ENCODE results near the gene AMN.
A peak's percentile ranks its signal among the peaks of the same experiment; 100 is the strongest.
"Not testable (repeated sequence)": the region's sequence is repeated elsewhere in the genome, so short reads cannot be mapped to it uniquely, and the experiment has no call there.

The AMN gene

DNA sequence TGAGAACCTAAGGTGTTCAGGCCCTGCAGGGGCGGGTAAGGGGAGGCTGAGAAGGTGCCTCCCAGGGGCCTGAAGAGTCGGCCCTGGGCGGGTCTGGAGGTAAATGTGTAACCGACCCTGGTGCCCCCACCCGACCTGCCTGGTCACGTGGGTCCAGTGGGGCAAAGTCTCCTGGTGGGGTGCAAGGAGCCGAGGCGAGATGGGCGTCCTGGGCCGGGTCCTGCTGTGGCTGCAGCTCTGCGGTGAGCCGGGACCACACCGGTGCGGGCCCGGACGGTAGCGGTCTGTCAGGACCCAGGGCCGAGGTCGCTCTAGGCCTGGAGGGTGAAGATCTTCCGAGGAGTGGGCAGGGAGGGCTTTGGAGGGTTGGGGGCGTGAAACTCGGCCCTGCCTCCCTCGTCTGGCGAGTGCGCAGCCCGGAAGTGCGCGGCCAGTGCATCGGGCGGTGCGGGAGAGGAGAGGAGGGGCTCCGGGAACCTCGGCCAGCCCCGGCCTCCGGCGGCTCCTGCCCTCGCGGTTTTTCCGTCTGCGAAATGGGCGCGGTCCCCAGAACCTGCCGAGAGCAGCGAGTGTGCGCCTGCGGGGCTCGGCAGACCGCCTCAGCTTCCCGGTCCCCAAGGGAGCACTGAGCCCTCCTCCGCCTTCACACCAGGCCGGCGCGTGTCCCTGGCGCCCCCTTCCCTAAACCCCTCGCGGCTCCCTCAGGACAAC, at the start of gene AMN:
AMN (plus strand) TSS at position 174 of the 711 bp plus-strand sequence; CDS start at position 200, 26 bp downstream.
- DNase-seq (ENCODE audit: low spot score), result no peak

GRCh38 chr14:102873131-102873530, 49.3 kb upstream of the AMN start:
- DNase-seq (ENCODE audit: low spot score), result no peak

DNA sequence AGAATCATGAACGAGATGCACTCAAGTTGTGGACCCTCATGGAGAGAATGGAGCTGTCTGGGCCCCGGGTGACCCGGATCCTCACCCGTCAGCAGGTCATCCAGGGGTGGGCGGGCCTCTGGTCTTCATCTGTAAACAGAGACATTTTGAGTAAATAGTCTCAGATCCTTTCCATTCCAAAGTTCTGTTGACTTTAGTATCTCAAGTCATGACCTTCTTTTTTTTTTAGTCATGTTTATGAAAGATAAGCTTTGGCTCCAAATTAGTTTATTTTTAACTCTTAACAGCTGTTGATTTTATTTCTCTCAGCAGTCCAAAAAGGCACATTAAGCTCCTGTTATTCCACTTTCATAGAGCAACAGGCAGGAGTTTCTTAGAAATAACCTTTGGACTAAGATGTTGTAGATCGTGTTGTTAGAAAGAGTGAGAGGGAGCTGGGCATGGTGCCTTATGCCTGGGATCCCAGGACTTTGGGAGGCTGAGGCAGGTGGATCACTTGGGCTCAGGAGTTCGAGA, 48.9 kb upstream of the AMN start:
- DNase-seq (ENCODE audit: low spot score), result no peak

DNA sequence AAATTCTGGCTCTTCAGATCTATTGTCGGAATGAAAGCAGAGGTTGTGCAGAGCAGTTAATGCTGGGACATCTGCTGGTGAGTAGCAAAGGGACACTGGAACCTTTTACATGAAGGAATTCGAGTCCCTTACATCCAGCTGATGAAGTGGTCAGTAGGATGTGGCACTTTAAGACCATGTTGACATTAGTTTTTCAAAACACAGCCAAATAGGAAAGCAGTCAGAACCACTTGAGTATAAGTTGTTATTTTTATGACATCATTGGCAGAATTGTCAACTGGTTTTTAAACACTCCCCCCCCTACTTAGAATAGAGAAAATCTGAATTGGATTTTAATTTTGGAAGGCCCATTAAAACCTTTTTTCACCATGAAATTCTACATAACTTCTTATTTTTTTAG, 46.8 kb upstream of the AMN start:
- no peak for DNase-seq (ENCODE audit: low spot score)

GRCh38 chr14:102877511-102877910, 45.0 kb upstream of the AMN start:
- not testable (repeated sequence) for DNase-seq (ENCODE audit: low spot score)

GRCh38 chr14:102878174-102878969, 44.1 kb upstream of the AMN start:
- DNase-seq (ENCODE audit: low spot score), result no peak

DNA sequence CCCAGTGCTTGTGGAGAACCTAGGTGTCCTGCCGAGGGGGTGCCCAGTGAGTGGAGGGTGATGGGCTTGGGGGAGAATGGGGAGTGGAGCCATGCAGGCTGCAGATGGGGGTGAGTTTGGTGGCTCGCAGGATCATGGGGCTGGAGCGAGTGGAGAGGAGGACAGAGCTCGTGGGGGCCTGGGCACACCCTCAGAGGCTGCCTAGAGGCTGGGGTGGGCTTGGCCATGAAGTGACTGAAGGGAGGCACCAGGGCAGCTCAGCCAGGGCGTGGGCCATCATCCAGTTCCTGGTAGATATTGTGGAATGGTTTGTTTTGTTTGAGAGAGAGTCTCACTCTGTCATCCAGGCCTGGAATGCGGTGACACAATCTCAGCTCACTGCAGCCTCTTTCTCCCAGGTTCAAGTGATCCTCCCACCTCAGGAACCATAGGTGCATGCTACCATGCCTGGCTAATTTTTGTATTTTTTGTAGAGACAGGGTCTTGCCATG, 43.4 kb upstream of the AMN start:
- DNase-seq (ENCODE audit: low spot score), result no peak

DNA sequence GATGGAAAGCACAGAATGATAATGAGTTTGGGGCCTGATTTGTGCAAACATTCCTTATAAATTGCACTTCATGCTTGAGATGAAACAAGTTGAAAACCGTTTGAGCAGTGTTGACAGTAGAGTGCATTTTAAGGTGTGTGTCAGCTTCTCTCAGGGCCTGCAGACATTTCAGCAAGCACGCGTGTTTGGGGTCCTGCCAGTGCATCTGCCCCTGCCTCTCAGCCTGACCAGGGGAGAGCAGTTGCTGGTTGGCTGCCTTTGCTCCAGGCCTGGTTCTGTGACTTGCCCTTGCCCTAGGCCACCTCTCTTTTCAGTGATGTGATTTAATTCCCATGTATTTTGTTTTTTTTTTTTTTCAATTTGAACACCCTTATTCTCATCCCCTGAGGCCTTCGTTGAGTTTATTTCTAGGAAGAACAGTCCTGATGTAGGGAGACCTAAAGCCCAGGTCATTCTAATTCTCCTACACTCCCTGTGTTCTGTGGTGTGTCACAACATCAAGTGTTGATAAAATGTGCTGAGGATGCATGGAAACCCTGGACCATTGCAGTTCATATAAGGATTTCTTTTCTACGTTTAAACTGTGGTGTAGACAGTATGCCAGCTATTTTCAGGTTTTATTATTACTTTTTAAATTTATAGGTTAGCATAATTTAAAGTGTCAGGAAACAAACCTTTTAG, 40.1 kb upstream of the AMN start:
- no peak for DNase-seq (ENCODE audit: low spot score)

- no peak for DNase-seq (ENCODE audit: low spot score)
Measured at GRCh38 chr14:102883089-102883541, 39.3 kb upstream of the AMN start.

DNA sequence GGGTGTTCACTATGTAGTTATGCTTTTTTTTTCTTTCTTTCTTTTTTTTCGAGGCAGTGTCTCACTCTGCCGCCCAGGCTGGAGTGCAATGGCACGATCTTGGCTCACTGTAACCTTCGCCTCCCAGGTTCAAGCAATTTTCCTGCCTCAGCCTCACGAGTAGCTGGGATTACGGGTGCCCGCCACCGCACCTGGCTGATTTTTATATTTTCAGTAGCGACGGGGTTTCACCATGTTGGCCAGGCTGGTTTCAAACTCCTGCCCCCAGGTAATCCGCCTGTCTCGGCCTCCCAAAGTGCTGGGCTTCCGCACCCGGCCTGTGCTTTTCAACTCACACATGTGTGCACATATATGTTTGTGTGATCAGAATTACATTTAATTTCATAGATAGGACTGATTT, 38.9 kb upstream of the AMN start:
- DNase-seq (ENCODE audit: low spot score), result no peak

- no peak for DNase-seq (ENCODE audit: low spot score)
Measured at GRCh38 chr14:102885737-102886447, 36.6 kb upstream of the AMN start.

- DNase-seq (ENCODE audit: low spot score), result no peak
Measured at GRCh38 chr14:102888748-102889147, 33.7 kb upstream of the AMN start.

GRCh38 chr14:102889615-102890014, 32.8 kb upstream of the AMN start:
- no peak for DNase-seq (ENCODE audit: low spot score)

DNA sequence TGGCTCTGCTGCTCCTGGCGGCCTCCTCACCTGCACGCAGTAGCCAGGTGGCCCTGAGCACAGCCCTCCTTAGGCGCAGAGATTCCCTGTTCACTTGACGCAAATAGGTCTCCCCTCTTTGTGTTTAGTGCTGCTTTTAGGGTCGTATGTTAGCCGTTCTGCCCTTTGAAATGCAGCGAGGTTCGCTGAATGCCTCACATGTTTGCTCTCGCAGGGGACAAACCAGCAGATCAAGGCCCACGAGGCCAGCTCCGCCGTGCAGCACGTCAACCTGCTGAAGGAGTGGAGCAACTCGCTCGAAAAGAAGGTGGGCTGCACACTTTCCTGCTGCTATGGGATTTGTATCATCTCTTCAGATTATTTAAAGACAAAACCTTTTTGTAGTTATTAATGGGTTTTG, 31.4 kb upstream of the AMN start:
- DNase-seq (ENCODE audit: low spot score), result no peak

GRCh38 chr14:102891556-102891955, 30.9 kb upstream of the AMN start:
- no peak for DNase-seq (ENCODE audit: low spot score)

DNA sequence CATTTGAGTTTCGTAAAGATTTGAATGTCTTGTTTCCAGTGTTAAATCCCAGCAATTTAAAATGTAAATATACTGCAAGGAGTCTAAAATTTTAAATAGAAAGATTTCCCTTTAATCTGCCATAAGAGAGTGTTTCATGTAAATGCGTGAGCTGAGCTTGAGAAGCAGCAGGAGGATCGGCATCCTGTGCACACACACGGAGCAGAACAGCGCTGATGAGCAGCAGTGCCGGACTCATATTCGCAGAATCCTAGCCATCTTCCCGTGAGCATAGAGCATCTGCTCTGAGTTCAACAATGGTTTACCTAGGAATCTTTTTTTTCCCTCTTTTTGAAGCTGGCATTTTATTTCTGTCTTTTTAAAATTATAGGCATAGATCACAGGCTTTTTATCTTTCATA, 29.8 kb upstream of the AMN start:
- no peak for DNase-seq (ENCODE audit: low spot score)

GRCh38 chr14:102893452-102893851, 29.0 kb upstream of the AMN start:
- DNase-seq (ENCODE audit: low spot score), result peak; percentile 33

DNA sequence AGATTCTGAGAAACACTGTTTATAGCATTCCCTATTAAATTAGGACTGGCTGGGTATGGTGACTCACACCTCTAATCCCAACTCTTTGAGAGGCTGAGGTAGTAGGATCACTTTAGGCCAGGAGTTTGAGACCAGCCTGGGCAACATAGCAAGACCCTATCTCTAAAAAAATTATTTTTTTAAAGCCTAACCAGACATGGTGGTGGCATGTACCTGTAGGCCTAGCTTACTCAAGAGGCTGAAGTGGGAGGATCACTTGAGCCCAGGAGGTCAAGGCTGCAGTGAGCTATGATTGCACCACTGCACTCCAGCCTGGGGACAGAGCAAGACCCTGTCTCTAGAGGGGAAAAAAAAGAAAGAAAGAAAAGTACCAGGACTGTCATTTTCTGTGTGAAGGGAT, 25.7 kb upstream of the AMN start:
- not testable (repeated sequence) for DNase-seq (ENCODE audit: low spot score)

DNA sequence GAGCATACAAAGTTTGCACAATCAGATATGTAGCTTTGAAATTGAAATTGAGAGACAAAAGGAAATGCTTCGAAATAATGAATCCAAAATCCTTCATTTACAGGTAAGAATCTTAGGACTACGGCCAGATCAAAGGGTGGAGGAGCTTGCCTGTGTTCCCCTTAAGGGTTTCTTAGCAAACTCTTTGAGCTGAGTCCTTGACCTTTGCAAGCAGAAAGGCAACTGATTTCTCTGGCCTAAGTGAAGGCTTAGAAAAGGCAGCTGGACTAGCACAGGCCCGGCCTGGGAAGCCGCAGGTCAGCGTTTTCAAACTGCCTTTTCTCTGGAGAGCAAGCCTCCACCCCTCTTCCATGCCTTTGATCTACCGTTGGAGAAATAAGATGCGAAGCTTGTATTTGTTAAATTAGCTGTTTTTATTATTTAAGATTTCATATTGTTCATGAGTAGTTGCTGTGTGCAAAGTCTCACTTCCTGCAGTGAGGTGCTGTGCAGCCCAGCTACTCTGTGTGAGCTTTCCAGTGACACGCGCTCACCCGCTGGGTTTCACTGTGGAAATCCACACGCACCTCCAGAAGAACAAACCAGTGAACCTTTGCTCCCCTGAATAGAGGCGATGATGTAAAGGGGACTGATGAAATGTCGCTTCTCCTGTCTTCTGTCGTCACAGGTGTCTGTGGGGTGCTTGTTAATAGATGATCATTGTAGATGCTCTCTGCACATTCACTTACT, 25.0 kb upstream of the AMN start:
- no peak for DNase-seq (ENCODE audit: low spot score)

DNA sequence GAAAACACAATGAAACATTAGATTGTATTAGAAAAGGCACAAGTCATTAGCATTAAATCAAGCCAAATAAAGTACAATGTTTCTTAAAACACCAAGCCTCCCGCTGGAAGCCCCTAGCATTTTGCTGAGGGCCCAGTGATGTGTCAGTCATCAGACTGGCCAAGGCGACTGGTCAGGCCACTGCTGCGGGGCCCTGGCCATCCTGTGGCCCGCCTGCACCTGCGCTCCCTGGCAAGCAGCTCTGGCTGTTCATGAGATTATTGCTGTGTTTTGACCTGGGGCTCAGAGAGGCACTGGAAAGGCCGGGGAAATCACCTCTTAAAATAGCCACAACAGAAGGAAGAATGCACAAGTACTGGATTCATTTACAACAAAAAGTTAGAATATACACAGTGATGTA, 24.2 kb upstream of the AMN start:
- no peak for DNase-seq (ENCODE audit: low spot score)
